ENCODE measurements around the gene NOSTRIN. TPM values are rescaled to one million over a fixed set of nuclear protein-coding genes. Genes with fewer than 3 reads are reported as not detected.

NOSTRIN gene
- total RNA-seq, 1 experiment from 2014 or later, result not detected

DNA sequence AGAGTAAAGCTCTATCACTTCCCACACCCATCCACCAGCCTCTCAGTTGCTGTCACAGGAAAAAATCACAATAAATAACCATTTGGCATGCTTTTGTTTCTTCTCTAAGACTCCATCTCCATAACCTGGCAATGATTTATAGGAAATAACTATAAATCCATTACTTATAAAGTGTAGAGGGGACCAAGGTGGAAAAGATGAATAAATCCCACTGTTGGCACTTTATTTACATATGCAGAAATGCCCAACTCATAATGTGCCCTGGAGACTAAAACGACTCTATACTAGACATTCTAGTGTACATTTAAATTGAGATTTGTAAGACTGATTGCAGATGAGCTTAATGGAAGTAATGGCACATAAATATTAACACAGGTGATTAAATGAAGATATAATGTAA is 7.5 kb upstream of the NOSTRIN start:
- Mint-ChIP-seq H3K27me3 (ENCODE audit: low read depth) (peaks cover 8% of the 10 kb centered on the region), H3K9me3 (no peaks in the 10 kb centered on the region; a peak in 1 of 5 replicates), H3K4me3 (no peak overlapping the region), H3K27ac (no peak overlapping the region), H3K36me3 (ENCODE audit: insufficient read depth in 1 of 3, low read depth in 3 of 3) (no peaks in the 10 kb centered on the region; a peak in 1 of 7 replicates), H3K4me1 (peaks cover 19 to 20% of the 10 kb centered on the region in 2 experiments)
- DNase-seq, result no peak
- no CpG with 5 or more reads among the region's 1 CpG for WGBS (ENCODE audit: extremely low coverage, insufficient read length, low lambda C conversion rate)
- no peaks in the 10 kb centered on the region for H3K79me1 ChIP-seq (ENCODE audit: insufficient read depth, low read depth, low read length, poor library complexity, severe bottlenecking)
- no peaks in the 10 kb centered on the region for H4K20me1 ChIP-seq (ENCODE audit: control insufficient read depth, insufficient read depth, insufficient read length)
- H3K79me2 ChIP-seq (ENCODE audit: insufficient read depth, low read length), result no peaks in the 10 kb centered on the region
- no peak overlapping the region for H3K27ac ChIP-seq (ENCODE audit: insufficient read length, low read depth, low read length)
- H3K9ac ChIP-seq (ENCODE audit: extremely low read depth, insufficient read length, low read length), result no peak overlapping the region
- H2BK12ac ChIP-seq (ENCODE audit: insufficient read length, low read depth, low read length), result no peak overlapping the region
- H3K27me3 ChIP-seq (ENCODE audit: insufficient read depth, low read length), result no peaks in the 10 kb centered on the region
- TF ChIP-seq, protein P1, sequence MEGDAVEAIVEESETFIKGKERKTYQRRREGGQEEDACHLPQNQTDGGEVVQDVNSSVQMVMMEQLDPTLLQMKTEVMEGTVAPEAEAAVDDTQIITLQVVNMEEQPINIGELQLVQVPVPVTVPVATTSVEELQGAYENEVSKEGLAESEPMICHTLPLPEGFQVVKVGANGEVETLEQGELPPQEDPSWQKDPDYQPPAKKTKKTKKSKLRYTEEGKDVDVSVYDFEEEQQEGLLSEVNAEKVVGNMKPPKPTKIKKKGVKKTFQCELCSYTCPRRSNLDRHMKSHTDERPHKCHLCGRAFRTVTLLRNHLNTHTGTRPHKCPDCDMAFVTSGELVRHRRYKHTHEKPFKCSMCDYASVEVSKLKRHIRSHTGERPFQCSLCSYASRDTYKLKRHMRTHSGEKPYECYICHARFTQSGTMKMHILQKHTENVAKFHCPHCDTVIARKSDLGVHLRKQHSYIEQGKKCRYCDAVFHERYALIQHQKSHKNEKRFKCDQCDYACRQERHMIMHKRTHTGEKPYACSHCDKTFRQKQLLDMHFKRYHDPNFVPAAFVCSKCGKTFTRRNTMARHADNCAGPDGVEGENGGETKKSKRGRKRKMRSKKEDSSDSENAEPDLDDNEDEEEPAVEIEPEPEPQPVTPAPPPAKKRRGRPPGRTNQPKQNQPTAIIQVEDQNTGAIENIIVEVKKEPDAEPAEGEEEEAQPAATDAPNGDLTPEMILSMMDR (conservative IDR thresholded peaks at IDR 0.05), result no peak
- no peaks in the 10 kb centered on the region for H3K9me3 ChIP-seq (ENCODE audit: control insufficient read depth, low read depth, low read length)
- H2AK5ac ChIP-seq (ENCODE audit: insufficient read length, low read length), result no peak overlapping the region
- no peak overlapping the region for H4K5ac ChIP-seq (ENCODE audit: insufficient read length, low read depth, low read length)
- no peak overlapping the region for H3K4ac ChIP-seq (ENCODE audit: low read depth, low read length)
- H2BK120ac ChIP-seq (ENCODE audit: low read depth, low read length, poor library complexity, severe bottlenecking), result no peak overlapping the region
- H2BK5ac ChIP-seq (ENCODE audit: insufficient read length, low read length), result no peak overlapping the region
- H3K23me2 ChIP-seq (ENCODE audit: insufficient read length, low read depth, low read length, poor library complexity, severe bottlenecking), result no peaks in the 10 kb centered on the region
- no peak overlapping the region for H3K18ac ChIP-seq (ENCODE audit: insufficient read length, low read depth, low read length)
- no peak overlapping the region for H2BK15ac ChIP-seq (ENCODE audit: low read depth, low read length)
- no peak overlapping the region for H3K14ac ChIP-seq (ENCODE audit: insufficient read depth, low read length)
- no peak overlapping the region for H3K56ac ChIP-seq (ENCODE audit: insufficient read length, low read depth, low read length)
- no peak overlapping the region for H3K23ac ChIP-seq (ENCODE audit: insufficient read length, low read depth, low read length)
- no peak overlapping the region for H3K4me2 ChIP-seq (ENCODE audit: insufficient read depth, insufficient read length, low read length)
- no peak overlapping the region for H4K91ac ChIP-seq (ENCODE audit: insufficient read length, low read depth, low read length)
- H4K8ac ChIP-seq (replicated peaks; ENCODE audit: insufficient read length, low read depth, low read length), result no peak overlapping the region
- H3K4me1 ChIP-seq (ENCODE audit: insufficient read depth, low read length), result peaks cover 16% of the 10 kb centered on the region; the same call in 1 of the 2 replicates
- no peak overlapping the region for H3T11ph ChIP-seq (ENCODE audit: low read length)
- no peak overlapping the region for H2BK20ac ChIP-seq (ENCODE audit: low read depth, low read length, poor library complexity, severe bottlenecking)
- no peak overlapping the region for H2AFZ ChIP-seq (ENCODE audit: low read length)

Data from H9 (cell line).